RPMI7951 (cell line): ENCODE results near the gene STPG2. TPM values are rescaled to one million over a fixed set of nuclear protein-coding genes. Genes with fewer than 3 reads are reported as not detected.

Source experiments
- total RNA-seq: library from RNA; depleted of rRNA; stranded (reverse); fragments of >200 nt; shearing (Covaris generic); gene quantifications from 2 replicates; pipeline ENCODE4 v1.2.3, GENCODE V29; 2014; rRNA removed

The STPG2 gene
- total RNA-seq, 1 experiment from 2014 or later = not detected

Other genes starting within 250 kb of the STPG2 start
- 65.1 and 66.3 TPM in 2 replicates for gene RAP1GDS1, start 117.9 kb upstream of the STPG2 start, total RNA-seq